NOMO-1 treated with DMSO at 0.1 percent for 48 hours (cell line): Measurements from ENCODE around the gene C1orf74.
"Not testable (repeated sequence)": the region's sequence is repeated elsewhere in the genome, so short reads cannot be mapped to it uniquely, and the experiment has no call there.

ENCODE experiments used
- DNase-seq: peaks from one replicate; lab custom pipeline; 2025; ENCODE audit not compliant: unreplicated experiment; lab: John Stamatoyannopoulos, UW

The C1orf74 gene

DNA sequence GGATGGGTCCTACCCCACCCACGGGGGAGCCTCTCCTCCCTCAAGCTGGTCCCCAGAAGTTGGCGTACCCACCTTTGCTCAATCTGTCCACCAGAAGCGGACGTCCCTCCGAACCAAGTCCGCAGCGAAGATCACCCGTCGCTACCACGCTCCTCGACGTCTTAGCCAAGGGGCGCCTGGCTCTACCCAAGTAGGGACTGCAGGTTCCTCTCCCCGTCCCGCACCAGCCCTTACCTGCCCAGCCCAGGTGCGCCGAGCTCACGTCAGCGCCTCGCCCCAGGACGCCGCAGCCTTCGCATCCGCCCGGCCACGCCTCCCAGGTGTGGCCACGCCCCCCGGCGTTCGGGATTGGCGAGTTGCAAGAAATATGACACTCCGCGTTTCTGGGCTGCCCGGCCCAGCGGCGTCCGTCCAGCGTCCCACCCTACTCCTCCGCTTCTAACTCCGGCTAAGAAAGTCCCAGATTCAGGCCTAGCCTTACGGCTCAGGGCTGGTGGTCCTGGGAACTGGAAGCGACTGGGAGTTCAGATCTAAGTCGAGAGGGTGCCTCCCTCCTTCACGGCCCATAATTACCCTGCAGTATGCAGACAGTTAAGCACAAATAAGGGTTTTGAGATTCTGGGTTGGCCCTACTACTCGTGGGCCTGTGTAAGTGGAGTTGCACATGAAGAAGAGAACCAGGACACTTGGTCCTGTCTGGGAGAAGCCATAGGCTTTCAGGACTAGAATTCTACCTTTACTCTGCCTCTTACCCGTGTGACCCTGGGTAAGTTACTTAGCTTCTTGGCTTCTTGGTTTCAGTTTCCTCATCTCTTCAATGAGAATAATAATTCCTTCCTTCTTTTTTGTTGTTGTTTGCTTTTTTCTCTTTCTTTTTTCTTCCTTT lies 21.8 kb upstream of the C1orf74 start, which contains the start of gene IRF6:
IRF6 (minus strand) TSS at position 268 of the 886 bp plus-strand sequence. CDS start 4,729 bp downstream, outside the sequence.
- peak; percentile 70 for DNase-seq

DNA sequence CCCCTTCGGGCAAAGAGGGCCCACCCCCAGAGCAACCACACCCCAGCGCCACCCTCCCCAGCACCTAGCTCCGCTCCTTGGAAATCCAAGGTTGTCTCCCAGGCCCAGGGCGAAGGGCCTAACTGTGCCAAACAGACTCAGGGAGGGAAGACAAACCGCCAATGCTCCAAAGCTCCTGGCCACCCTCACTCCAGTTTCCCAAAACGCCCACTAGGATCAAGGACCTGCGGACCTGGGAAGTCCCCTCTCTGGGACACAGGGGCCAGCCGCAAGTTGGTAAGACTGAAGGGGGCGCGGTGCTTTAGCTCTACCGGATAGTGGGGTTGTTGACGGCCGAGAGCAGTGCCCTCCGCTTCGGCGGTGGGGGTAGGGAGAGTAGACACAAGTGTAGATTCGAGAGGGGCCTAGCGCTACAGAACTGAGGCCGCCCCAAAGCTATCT lies 21.0 kb upstream of the C1orf74 start:
- DNase-seq = no peak

DNA sequence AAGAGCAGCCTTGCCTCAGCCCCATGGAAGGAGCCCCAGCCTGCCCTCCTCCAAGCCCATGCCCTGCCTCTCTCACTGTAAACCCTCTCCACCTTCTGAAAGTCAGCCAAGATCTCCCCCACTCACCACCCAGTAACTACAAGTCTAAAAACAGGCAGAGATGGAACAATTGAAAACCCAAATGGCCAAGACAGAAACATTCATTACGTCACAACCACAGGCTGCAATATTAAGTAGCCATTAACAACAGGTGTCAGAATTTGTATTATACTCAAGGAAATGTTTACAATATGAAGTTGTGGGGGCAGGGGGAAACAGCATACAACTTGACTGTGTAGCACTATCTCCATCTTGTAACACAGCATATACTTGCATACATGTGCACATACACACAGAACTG lies 19.2 kb upstream of the C1orf74 start:
- no peak for DNase-seq

DNA sequence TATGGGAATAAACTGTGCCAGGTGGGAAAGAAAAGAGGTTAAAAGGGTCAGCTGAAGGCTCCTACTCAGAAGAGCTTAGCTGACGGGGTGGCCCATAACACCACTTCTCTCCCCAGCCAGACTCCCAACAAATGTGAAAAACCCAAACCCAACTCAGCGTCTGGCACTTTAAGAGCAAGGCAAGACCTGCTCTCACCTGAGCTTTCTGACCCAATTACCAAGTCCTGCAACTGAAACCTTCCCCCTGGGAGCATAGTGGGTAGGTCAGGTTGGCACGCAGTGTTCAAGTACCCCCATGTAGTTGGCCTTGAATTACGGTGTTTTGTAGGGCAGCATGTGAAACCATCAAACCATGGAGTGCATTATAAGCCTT lies 18.4 kb upstream of the C1orf74 start:
- no peak for DNase-seq

DNA sequence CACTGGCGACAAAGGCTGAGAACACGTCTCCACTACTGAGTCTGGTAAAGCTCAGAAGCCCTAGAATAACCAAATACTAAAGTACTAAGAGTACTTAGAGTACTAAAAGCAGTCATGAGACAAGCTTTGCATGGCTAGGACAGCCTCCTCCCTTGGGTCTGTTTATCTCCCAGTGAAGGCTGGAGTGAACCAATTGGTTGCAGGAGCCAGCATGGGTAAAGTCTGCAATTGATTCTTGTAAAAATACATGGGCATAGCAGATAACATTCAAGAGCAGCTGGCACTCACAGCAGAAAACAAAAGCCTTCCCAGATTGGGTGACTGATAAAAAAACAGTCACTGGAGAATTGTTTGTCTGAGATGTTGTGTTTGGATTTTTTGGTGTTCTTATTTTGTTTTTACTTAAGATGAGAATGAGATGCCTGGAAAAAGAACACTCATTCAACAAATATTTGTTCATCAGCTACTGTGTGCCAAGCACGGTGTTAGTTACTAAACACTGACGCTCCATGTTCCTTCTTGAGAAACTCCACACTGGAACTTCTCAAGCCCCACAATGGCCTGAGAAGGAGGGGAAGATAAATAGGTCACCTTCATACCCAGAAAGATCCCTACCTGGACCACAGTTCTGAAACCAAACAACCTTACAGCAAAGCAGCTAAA lies 17.9 kb upstream of the C1orf74 start:
- no peak for DNase-seq

DNA sequence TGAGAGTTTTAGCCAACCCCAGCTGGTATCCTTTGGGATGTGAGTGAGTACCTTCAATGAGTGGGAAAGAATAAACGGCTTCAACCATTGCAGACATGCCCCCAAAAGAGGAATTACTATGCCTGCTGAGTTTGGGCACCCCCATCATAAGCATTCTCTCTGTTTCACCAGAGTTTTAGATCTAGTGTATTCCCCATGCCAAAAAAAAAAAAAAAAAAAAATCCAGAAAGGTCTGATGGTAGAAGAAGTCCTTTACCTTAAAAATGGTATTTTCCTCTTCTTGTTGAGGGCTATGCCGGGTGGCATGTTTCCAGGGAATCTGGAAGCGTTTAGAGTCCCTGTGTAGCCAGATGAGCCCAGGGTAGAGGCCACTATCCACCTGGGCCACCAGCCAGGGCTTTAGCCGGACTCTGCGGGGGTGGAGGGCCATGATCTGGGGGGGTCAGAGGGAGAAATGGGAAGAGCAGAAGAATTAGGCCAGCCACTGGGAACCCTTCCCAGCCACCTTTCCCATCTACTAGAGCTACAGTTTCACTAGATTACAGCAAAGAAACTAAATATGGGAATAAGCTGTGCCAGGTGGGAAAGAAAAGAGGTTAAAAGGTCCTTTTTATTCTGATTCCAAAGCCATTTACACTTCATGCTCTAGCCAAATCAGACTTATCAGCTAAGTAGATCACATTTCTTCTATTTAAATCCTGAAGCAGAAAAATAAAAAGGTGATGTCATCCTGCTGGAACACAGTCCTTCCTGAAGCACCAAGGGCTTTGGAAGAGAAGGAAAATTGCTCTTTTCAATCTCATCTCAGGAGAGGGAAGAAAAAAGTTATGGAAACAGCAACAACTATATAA lies 16.9 kb upstream of the C1orf74 start:
- no peak for DNase-seq

DNA sequence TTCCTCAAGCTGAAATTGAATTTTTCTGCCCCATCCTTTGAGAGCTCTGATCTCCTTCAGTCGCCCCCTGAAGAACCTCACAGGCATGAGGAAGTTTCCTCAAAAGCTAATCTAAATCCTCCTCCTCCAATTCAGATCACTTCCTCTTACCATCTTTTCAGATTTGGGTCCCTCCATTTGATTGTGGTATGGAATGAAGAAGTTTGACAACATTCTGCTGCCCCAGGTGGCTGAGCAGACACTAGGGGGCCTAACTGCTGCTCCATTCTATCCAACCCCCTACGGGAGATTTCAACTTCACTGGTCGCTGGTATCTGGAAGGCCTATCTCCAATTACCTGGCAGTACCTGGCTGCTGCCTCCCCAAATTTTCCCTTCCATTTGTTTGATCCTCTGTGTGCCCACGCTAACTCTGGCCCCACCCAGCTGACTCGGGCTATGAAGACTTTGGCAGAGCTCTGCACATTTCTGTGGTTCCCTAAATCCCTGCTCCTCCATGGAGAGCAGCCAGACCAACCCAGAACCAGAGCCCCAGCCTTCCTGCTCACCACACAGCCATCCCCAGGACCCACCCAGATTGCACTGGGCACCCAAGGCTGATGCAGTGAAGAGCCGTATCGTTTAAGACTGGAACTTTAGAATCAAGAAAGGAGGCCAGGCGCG lies 13.8 kb upstream of the C1orf74 start:
- DNase-seq = peak; percentile 52

DNA sequence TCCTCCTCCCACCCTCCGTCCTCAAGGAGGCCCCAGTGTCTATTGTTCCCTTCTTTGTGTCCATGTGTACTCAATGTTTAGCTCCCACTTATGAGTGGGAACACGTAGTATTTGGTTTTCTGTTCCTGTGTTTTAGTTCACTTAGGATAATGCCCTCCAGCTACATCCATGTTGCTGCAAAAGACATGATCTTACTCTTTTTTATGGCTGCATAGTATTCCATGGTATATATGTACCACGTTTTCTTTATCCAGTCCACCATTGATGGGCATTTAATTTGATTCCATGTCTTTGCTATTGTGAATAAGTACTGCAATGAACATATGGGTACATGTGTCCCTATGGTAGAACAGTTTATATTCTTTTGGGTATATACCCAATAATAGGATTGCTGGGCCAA lies 9.4 kb upstream of the C1orf74 start:
- DNase-seq = not testable (repeated sequence)

DNA sequence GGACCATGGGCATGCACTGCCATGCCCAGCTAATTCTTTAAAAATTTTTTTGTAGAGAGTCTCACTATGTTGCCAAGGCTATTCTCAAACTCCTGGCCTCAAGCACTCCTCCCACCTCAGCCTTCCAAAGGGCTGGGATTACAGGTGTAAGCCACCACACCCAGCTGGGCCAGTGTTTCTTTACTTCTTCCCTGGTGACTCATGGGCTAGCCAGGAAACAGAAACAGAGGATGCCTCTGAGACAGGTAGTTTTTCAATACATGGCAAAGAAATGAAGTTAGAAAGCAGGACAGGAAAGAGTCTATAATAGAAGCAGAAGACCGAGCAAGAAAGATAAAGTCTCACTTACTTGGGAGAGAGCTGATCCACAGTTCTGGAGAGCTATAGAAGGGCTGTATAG lies 7.6 kb upstream of the C1orf74 start:
- no peak for DNase-seq

DNA sequence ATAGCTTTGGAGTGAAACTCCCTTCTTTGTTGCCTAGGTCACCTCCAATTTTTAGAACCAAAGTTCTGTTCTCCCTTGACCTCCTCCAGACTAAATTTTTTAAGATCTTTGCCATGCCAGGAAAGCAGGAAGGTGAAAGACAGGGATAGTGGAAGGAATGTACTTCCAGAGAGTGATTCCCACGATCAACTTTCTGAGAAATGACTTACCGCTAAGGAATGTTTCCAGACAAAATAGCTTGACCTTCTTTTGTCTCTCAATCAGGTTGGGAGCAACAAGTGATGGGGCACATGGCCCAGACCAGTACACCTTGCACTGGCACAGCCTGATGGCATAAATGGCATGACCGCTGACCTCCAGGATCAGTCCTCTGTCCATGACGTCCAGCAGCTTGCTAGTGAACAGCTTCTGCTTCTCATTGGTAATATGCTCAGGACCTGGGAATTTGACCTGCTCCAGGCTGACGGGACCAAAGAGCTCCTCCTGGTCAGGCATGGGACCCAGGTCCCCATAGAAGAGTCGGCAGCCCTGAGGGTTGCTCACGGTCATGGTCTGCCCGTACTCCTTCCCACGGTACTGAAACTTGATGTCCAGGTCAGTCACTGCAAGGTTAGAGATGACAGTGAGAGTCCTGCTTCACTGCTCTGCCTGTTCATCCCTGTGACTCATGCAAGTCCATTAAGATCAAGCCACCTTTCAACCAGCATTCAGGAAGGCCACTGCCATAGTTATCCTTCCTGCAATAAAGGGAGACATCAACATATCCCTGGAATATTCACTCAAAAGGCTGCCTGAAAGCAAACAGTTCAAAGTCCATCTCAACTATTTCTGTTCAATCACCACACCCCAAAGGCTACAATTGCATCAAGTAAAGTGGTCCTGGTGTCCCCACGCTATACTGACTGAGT lies 6.2 kb upstream of the C1orf74 start:
- no peak for DNase-seq

DNA sequence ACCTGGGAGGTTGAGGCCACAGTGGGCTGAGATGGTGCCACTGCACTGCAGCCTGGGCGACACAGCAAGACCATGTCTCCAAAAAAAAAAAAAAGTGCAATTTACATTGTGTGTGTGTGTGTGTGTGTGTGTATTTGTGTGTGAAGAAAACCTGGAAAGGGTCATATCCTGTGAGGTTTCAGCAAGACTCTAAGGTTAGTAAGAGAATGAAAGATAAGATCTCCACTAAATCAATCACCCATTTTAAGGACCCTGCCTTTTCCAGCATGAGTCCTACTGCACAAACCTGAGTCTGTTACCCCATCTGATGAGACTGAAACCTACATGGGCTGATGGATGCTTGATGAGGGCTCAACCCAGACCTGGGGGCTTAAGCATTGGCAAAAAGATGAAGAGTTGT lies 4.9 kb upstream of the C1orf74 start:
- no peak for DNase-seq

DNA sequence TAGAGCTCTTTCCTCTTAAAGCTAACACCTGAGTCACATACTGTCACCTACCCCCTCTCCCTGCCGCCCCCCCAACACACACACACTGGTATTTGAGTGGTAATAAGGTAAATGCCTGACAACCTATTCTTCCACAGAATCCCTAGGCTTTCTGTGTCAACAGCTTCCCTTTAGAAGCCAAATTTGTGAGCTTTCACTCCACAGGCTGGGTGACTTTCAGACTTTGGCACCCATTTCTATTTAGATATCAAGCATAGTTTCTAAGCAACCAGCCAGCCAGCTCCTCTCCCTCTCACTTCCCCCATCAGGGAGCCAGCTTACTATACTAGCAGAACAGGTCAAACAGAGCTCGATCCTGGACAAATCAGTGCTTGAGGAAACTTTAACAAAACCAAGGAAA lies 3.2 kb upstream of the C1orf74 start:
- DNase-seq = no peak

DNA sequence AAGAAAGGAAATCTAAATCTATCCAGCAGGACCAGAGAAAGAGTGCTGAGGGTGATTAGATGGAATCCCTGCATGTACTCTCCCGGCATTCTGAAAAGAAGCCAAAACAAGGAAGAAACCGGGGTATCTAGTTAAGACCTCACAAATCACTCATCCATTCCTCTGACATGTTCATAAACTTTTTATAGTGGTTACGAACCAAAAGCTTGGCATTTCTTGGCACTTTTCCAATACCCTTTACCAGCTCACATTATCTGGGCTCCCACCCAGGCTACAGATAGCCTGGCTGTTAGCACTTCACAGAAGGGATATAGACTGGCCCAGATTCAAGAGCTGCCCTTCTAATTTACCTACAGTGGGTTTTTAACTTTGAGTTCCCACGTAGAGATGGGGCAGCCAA lies 1.8 kb upstream of the C1orf74 start:
- DNase-seq = no peak

DNA sequence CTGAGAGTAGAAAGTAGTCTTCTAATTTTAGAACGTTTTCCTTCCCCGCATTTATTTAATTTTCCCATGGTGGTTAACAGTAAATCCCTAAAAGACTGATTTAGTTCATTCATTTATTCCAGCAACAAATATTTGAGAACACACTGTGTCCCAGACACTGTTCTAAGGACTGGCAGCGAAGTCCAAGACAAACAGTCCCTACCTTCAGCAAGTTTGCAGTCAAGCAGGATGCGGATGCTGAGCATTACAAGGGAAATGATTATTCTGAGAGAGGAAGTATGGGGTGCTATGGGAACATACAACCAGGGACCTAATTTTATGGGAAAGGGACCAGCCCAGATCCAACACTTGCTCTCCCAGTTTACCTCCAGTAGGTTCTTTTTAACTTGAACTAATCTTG lies 1.2 kb upstream of the C1orf74 start:
- no peak for DNase-seq

DNA sequence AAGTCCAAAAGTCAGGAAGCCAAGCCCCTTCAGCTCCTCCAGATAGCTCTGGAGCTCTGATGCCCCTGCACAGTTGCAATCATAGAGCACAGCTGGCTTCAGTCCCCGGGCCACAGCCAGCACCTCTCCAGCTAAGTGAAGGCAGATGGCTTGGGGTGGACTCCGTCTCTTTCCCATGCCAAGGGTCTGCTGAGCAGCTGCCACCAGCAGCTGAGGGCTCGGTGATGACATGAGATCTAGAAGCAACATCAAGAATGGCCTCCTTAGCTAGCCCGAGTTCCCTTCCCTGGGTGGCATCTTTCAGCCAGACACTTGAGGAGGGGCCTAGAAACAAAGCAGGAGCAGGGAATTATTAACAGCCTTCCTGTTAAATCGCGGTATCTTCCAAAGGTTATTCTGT lies 973 bp downstream of the C1orf74 start:
- no peak for DNase-seq

DNA sequence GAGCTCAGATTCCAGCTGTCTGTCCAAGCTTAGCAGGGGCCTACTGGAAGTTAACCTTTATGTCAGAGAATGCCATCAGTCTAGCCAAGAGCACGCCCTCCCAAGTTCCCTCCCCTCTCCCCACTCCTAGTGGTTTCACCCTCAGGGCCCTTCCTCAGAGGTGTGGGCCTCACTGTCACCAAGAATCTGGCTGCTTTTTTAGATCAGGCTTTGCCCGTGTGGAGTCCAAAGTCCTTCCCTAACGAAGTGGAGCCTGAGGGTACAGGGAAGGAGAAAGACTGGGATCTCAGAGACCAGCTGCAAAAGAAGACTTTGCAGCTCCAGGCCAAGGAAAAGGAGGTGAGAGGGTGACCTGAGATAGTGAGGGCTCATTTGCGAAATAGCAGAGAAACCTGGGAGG lies 4.1 kb downstream of the C1orf74 start:
- DNase-seq = no peak

DNA sequence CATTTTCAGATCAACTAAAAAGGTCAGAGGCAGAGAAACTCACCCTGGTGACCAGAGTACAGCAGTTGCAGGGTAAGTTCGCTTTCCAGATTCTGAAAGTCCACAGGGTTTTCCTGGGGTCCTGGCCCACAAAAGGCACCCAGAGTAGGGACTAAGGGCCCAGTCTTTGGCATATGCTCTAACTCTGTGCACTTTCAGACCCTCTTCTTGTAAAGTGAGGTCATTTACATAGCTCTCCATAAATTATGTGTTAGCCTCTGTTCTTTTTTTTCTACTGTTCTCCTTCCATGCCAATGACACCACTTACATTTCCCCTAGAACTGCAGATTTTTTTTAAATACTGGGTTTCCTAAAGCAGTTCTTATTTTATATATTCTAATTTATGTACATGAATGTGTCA lies 6.3 kb downstream of the C1orf74 start:
- DNase-seq = no peak

DNA sequence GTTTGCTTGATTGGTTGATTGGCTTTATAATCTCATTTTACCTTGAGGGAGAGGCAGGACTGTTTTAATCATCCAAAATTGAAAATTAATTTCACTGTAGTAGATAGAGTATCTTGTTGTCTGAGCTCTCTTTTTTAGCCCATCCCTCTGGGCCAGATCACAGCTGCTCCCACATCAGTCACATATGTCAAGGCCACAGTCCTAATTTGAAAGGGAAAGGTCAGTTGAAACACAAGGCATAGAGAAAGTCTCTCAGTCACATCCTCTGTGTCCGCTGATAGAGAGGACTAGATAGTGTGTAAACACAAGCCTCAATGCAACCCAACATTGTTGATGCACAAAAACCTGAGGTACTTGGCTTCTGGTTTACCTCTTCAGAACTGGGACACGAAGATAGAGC lies 6.8 kb downstream of the C1orf74 start:
- DNase-seq = no peak

DNA sequence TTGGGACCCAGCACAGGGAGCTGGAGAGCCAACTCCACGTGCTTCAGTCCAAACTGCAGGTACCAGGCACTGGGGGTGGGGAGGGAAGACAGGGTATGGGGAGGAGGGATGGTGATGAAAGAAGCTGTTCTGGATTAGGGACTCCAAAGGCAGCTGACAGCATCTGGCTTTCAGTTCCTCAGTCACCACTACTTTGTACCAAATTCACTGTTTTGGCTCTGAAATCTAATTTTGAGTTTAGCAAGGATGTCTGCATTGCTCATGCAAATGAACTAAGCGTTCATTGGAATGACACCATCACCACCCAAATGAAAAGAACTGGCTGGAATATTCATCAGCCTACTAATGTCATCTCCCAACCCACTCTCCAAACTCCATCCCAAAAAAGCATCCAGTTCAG lies 8.7 kb downstream of the C1orf74 start:
- no peak for DNase-seq

DNA sequence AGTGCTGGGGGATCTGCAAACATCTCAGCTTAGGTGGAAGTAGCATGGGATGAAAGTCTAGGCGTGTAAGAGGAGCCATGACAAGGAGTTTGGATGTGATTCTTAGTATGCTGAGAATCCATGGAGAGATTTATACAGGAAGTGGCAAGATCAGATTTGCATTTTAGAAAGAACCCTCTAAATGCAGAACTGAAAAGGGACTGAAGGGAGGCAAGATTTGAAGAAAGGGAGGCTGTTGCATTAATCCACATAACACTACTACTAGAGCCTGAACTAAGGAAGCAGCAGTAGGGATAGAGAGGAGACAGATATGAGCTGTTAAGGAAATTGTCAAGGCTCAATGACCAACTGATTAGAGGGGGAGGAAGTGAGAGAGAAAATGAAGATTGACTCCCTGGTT lies 9.8 kb downstream of the C1orf74 start:
- DNase-seq = no peak
